GM19397 (cell line): ENCODE results near the gene ERN1.
"Not testable (repeated sequence)": the region's sequence is repeated elsewhere in the genome, so short reads cannot be mapped to it uniquely, and the experiment has no call there.

Source experiments
- ATAC-seq: cut with Tn5 transposase; IDR thresholded peaks from one replicate; pipeline ENCODE4 v1.9.1; 2021; ENCODE audit warnings: mild to moderate bottlenecking, moderate library complexity; ENCODE audit not compliant: unreplicated experiment

The ERN1 gene

DNA sequence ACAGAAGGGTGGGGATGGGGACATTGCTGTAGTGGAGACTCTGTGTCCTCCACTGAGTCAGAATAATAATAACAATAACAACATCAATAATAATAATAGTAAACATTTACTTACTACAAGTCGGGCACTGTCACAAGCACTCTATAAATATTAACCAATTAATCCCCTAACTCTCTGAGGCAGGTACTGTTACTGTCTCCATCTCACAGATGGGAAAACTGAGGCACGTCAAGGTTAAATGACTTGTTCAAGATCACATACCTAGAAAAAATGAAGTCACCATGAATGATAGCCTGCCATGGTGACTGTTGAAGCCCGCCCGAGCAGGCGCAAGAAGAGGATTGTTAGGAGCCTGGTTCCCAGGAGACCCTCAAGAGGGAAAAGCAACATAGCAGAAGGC is 121.6 kb downstream of the ERN1 start:
- no peak for ATAC-seq

DNA sequence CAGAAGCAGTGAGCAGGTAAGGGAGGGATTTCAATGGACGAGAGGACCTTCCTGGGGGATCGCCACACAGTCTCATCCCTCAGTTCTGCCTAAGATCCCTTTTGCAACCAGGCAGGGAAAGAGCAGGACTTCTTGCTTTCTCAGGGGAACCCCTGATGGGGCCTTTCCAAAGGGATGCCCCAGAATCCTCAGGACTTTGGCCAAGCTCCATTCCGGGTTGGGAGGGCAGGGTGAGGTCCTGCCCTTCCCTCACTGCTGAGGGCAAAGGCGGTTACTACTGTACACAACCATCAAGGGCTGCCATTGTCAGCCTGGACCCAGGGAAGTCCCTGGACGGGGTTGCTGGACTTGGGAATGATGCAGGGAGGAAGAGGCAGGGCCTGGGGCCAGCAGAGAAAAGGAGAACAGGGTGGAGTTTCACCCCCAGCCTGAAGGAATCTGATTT is 122.1 kb downstream of the ERN1 start:
- ATAC-seq, result no peak

- not testable (repeated sequence) for ATAC-seq
Measured at GRCh38 chr17:64007089-64007837, 122.7 kb downstream of the ERN1 start.

- no peak for ATAC-seq
Measured at GRCh38 chr17:64006361-64007088, 123.4 kb downstream of the ERN1 start.

DNA sequence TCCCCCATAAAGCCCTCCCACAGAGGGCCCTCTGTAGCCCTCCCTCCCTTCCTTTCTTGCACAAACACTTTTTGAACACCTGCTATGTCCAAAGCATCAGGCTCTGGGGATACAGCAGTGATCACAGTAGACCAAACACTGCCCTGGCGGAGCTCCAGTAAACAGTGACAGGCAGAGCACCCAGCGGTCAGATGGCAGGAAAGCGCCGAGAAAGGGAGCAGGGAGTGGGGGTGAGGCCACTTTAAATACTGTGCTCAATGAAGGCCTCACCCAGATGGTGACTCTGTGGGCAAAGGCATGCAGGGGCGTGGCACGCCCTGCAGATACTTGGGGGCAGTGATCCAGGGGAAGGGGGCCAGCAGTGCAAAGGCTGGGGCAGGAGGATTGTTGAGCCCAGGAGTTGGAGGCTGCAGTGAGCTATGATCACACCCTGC is 124.2 kb downstream of the ERN1 start:
- no peak for ATAC-seq

DNA sequence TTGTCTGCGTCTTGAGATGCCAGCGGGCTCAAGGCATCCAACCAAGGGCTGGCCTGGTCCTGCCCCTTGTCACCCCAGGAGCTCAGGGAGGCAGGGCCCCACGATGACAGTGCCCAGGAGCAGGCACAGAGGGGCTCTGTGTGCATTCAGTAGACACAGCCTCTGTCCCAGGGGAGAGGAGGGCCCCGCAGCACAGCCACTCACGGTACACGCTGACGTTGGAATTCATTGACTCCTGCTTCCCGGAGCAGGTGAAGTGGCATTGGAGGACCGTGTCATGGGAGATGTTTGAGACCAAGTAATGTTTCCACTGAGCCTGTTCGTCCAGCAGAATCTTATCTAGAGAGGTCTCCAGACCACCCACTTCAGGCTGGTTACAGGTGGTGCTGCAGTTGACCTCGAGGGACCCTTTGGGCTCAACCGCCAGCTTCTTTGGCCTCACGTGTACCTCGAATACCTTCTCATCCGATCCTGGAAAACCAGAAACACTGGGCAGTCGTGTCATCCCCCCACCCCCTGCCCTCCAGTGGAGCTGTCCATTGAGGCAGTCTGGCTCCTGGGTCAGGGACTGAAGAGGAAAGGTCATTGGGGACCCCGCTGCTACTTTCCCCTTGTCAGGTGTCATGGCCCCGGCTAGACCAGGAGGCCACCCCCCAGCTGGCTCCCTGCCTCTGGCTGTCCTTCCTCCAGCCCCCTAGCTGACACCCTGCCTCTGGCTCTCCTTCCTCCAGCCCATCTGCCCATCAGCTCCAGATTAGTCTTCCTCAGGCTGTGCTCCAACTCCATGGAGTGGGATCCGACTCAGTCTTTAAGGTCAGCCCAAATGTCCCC is 124.8 kb downstream of the ERN1 start:
- ATAC-seq, result no peak

GRCh38 chr17:64004218-64004770 is 125.7 kb downstream of the ERN1 start:
- ATAC-seq, result no peak

DNA sequence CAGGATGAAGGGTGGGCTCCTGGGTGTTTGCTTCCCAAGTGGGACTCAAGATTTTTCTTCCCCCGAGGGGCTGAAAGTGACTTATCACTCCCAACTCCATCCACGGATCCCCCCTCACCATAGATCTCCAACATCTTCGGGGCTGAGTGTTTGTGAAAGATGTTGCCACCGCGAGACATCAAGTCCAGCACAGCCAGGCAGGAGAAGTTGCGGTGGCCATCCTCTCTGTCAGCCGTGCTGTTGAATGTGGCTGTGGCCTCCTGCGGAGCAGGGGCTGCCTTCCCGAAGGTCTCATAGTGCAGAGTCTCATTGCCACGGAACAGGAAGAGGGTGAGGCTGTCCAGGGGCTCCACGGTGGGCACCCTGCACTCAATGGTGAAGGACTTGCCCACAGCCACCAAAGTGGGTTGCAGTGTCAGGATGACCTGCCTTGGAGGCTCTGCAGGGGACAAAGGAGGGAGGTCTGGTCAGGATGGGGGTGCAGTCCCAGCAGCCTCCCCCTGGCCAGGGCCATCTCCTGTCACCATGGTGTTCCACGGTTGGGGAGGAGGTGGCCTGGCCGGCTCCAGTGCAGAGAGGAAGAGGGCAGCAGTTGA is 126.3 kb downstream of the ERN1 start:
- no peak for ATAC-seq

GRCh38 chr17:64002658-64003525 is 127.1 kb downstream of the ERN1 start:
- ATAC-seq, result no peak

- no peak for ATAC-seq
Measured at GRCh38 chr17:64001763-64002529, 128.0 kb downstream of the ERN1 start.

- no peak for ATAC-seq
Measured at GRCh38 chr17:64001091-64001579, 128.8 kb downstream of the ERN1 start.

DNA sequence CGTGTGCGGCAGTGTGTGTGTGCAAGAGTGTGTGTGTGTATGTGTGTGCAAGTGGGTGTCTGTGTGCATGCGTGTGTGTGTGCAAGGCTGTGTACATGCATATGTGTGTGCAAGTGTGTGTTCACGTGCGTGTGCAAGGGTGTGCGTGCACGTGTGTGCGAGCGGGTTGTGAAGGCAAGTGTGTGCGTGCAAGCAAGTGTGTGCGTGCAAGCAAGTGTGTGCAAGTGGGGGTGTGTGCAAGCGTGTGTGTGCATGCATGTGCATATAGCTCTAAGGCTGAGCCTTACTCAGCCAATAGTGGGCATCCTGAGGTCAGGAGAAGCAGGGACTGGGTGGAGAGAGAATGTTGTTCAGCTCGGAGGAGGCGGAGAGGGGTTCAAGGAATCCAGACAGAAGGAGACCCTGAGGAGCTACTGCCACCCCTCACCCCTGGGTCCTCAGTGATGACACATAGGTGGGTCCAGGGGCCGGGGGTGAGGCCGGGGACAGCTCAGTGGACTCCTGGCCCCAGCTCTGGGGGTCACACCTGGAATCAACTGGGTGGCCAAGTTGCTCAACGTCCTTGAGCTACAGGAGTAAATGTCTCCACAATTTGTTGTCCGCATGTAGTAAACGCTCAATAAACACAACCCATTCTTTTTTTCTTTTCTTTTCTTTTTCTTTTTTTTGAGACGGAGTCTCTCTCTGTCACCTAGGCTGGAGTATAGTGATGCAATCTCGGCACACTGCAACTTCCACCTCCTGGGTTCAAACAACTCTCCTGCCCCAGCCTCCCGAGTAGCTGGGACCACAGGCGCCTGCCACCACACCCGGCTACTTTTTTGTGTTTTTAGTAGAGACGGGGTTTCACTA is 130.0 kb downstream of the ERN1 start:
- no peak for ATAC-seq

- ATAC-seq, result no peak
Measured at GRCh38 chr17:63998721-63999679, 130.9 kb downstream of the ERN1 start.

DNA sequence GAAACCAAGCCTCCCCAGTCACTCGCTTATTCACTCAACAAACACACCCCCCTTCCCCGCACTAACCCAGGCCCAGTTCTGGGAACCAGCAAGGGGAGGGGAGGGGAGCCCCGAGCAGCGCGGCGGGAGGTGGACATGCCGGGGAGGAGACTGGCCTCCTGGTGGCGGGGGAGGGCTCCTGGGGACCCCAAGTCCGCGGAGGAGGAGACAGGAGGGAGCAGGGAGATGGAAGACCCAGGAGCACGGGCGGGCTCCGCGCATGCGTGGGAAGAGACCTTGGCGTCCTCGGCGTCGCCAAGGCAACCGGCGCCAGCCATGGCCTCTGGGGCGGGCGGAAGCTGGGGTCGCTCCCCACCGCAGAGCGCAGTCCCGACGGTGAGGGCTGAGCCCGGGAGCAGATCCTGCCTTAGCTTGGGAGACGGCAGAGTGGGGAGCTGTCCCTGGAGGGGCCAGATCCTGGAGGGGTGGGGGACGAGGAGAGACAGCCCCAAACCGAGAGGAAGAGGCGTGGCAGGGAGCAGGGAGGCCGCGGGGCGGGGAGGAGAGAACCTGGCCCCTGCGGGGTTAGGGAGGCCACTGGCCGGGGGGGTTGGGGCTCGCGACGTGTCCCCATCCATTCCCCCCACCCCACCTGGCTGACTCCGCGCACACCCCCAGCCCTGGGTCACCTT is 131.8 kb downstream of the ERN1 start, which contains the start of gene PRR29:
TSS of gene PRR29 (plus strand) at position 302 of the 671 bp plus-strand sequence. CDS start at position 316, 14 bp downstream.
- peak; percentile 60 for ATAC-seq

- ATAC-seq, result no peak
Measured at GRCh38 chr17:63997341-63998048, 132.4 kb downstream of the ERN1 start.
